ENCODE measurements around the gene GARS1.

DNA sequence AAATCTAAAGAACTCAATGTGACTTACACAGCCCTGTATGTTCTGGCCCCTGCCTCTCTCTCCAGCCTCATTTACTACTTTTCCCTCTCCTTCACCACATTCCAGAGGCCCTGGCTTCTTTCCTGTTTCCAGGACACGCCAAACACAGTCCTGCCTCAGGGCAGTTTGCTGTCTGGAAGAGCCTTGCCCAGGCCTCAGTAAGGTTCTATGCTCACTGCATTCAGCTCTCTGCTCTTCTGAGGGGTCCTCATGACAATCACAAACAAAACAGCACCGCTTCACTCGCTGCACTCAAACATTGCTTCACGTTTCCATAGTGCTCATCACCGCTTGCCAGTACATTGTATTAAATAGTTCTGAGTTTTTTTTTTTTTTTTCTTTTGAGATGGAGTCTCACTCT lies 35.1 kb upstream of the GARS1 start:
- TF ChIP-seq, protein P1, sequence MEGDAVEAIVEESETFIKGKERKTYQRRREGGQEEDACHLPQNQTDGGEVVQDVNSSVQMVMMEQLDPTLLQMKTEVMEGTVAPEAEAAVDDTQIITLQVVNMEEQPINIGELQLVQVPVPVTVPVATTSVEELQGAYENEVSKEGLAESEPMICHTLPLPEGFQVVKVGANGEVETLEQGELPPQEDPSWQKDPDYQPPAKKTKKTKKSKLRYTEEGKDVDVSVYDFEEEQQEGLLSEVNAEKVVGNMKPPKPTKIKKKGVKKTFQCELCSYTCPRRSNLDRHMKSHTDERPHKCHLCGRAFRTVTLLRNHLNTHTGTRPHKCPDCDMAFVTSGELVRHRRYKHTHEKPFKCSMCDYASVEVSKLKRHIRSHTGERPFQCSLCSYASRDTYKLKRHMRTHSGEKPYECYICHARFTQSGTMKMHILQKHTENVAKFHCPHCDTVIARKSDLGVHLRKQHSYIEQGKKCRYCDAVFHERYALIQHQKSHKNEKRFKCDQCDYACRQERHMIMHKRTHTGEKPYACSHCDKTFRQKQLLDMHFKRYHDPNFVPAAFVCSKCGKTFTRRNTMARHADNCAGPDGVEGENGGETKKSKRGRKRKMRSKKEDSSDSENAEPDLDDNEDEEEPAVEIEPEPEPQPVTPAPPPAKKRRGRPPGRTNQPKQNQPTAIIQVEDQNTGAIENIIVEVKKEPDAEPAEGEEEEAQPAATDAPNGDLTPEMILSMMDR (IDR thresholded peaks at IDR 0.05; ENCODE audit: insufficient read depth, low read depth, low read length), result no peak
- TF ChIP-seq EZH2 (IDR thresholded peaks at IDR 0.05; ENCODE audit: insufficient read depth, low read length), result no peak
